ENCODE data around the gene TBX18.
A peak's percentile ranks its signal among the peaks of the same experiment; 100 is the strongest.

Gene TBX18

GRCh38 chr6:84748376-84748775 is 16.0 kb downstream of the TBX18 start:
- DNase-seq (ENCODE audit: low read depth) = no peak

DNA sequence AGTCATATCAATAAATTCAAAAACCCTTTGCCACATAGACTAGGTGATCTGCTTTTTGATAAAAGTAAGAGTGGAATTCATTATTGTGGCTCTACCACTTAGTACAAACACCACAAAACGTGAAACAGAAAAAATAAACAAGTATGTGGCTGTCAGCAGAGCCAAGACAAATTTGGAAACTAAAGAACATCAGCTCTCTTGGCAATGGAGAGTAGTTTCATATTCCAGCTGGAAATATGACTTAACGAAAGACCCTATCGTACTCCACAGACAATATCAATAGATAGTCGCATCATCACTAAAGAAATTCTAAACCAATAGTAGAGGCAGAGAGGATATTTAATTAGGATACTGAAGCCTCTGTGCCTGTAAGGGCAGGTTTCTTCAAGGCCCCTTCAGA is 20.8 kb downstream of the TBX18 start:
- DNase-seq (ENCODE audit: low read depth) = no peak

- no peak for DNase-seq (ENCODE audit: low read depth)
These were observed 24.0 kb downstream of the TBX18 start for GRCh38 chr6:84740385-84740784.

DNA sequence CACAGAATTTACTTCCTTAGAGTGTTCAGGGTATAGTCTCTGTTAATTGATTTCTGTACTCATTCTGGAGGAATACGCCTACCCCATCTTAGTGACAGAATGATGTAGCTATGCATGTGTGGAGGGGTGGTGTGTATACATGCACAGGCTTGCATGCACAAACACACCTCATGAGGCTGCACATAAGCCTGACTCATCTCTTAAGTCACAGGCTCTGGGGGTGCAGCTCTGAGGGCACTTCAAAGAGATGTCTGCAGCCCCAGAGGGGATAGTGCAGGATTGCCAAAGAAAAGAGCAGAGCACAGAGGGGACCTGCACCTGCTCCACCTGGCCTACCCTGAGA is 24.6 kb downstream of the TBX18 start:
- peak; percentile 15 for DNase-seq (ENCODE audit: low read depth)

- DNase-seq (ENCODE audit: low read depth) = no peak
These were observed 25.2 kb downstream of the TBX18 start for GRCh38 chr6:84738996-84739865.

DNA sequence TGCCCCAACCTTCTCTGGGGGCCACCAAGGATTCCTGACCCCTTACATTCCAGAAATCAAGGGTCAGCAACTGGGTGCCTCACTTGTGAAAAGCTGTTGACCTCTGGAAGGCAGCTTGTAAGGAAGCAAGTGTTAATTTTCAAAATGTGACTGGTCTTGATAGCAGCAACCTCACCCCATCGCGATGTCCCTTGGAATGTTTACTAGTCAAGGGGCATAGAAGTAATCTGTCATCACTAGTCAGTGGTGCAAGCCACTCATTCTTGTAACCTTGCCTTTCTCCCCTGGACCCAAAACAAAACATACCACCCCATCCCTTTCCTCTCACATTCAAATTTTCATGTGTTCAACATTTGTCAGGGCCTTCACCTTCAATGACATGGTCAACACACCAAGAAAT is 30.5 kb downstream of the TBX18 start:
- DNase-seq (ENCODE audit: low read depth) = no peak

GRCh38 chr6:84731901-84732300 is 32.5 kb downstream of the TBX18 start:
- DNase-seq (ENCODE audit: low read depth) = no peak

- no peak for DNase-seq (ENCODE audit: low read depth)
These were observed 33.0 kb downstream of the TBX18 start for GRCh38 chr6:84731401-84731800.

- peak; percentile 37 for DNase-seq (ENCODE audit: low read depth)
These were observed 35.8 kb downstream of the TBX18 start for GRCh38 chr6:84728602-84729001.

- DNase-seq (ENCODE audit: low read depth) = no peak
These were observed 45.2 kb downstream of the TBX18 start for GRCh38 chr6:84719152-84719551.

- no peak for DNase-seq (ENCODE audit: low read depth)
These were observed 46.1 kb downstream of the TBX18 start for GRCh38 chr6:84718038-84718955.

DNA sequence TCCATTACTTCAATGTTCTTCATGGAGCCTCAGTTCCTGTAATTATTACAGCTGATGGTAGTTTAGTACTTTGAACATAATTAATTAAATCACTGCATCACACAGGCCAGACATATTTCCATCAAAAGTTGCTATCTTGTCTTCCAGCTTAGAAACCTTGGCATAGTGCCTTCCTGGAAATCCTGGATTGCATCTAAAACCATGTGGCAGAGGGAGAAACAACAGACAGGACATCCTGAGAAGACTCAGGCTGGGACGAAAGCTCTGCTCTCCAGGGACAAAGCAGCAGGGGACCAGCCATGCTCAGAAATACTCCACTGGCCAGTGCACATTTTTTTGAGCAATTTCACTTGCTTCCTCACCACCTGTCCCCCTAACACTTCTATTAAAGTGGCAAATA is 55.3 kb downstream of the TBX18 start:
- DNase-seq (ENCODE audit: low read depth) = no peak

DNA sequence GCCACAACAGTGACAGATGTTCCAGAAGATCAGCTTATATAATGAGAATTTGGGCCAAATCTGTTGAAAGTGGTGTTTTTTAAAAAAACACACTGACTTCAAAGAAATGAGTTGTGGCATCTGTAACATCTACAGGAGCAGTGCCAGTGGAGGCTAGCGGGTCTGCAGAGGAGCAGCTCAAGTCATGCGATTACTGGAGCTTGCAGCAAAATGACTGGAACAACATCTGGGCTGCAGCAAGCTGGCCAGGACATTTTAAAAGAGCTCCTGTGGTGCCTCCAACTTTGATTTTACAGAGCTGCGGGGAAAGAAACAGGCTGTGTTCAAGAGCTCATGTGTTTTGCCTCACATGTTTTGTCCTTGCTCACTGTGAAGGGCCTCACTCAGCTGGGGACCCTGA is 57.2 kb downstream of the TBX18 start:
- DNase-seq (ENCODE audit: low read depth) = no peak

GRCh38 chr6:84696166-84696565 is 68.2 kb downstream of the TBX18 start:
- DNase-seq (ENCODE audit: low read depth) = no peak

DNA sequence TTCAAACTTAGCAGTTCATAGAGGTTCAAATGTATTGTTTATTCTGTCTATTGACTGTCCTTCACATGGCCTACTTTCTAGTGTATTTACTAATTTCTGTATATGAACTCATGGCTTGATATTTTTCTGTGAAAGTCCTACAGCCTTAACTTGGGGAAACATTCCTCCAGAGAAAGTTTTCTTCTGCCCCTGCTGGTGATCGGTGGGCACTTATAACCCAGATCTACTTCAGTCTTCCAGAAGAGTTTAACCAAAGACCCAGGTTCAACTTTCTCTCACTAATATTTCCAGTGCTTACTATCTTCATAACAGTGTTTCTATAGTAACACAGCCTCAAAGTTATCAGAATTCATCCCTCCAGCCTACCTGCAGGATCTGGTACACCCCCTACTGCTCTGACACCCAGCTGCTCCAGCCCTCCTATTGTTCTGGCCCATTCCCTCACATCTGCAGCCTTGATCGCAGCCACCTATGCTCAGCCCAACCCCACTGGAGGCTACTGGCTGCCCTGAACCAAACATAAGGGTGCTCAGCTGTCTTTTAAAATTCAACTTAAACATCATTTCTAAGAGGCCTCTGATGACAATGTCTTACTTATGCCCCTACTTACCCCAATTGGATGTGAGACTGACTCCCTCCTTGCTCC is 72.3 kb downstream of the TBX18 start:
- no peak for DNase-seq (ENCODE audit: low read depth)

- peak; percentile 73 for DNase-seq (ENCODE audit: low read depth)
These were observed 76.1 kb downstream of the TBX18 start for GRCh38 chr6:84688141-84688873.

- DNase-seq (ENCODE audit: low read depth) = peak; percentile 70
These were observed 77.0 kb downstream of the TBX18 start for GRCh38 chr6:84687431-84687830.

DNA sequence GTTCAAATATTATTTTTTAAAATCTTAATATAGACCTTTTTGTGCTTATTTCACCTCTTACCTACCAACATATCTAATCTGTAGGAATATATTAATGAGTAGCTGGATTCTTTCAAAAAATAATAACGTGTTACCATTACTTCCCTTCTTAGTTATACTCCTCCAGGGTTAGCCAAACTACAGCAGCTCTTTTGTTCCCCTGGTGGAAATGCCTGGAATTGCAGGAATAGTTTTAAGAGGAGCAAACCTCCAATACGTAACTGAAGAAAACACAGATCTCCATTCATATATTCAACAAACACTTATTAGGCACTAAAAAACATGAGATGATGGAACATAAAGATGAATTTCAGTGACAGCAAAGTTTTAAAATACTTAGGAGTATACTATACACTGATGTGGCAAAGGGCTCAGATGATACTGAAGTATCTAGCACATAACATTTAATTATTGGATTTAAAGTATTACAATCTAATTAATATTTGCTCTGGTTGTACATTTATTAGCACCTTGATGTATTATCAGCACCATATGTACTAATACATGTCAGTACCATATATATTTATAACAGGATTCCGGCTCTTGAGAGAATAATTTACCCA is 78.3 kb downstream of the TBX18 start:
- no peak for DNase-seq (ENCODE audit: low read depth)

- no peak for DNase-seq (ENCODE audit: low read depth)
These were observed 82.6 kb downstream of the TBX18 start for GRCh38 chr6:84681693-84682326.

GRCh38 chr6:84675651-84676050 is 88.7 kb downstream of the TBX18 start:
- no peak for DNase-seq (ENCODE audit: low read depth)

- DNase-seq (ENCODE audit: low read depth) = no peak
These were observed 90.0 kb downstream of the TBX18 start for GRCh38 chr6:84674395-84674794.

All from EH (cell line).